Epithelial cell of proximal tubule (primary cell): Measurements from ENCODE around the gene PHF20. TPM values are rescaled to one million over a fixed set of nuclear protein-coding genes. Genes with fewer than 3 reads are reported as not detected.
"Not testable (repeated sequence)": the region's sequence is repeated elsewhere in the genome, so short reads cannot be mapped to it uniquely, and the experiment has no call there.

Source experiments
- DNase-seq: peaks from one replicate; pipeline ENCODE4 v3.0.0-alpha.2; 2011; ENCODE audit warnings: low read depth
- H3K4me3 ChIP-seq: 2 replicates; pipeline ENCODE4 v1.5.1; 2011; ENCODE audit warnings: low read depth, mild to moderate bottlenecking, low read length
- CTCF ChIP-seq: conservative IDR thresholded peaks from 2 replicates; pipeline ENCODE4 v1.5.1; 2012; ENCODE audit warnings: low read depth, mild to moderate bottlenecking, low read length
- total RNA-seq: library from RNA; depleted of rRNA; stranded (reverse); fragments of >200 nt; gene quantifications from 2 replicates; pipeline ENCODE4 v1.2.3, GENCODE V29; 2015

PHF20 gene
- total RNA-seq, 1 donor from 2014 or later, result 19.0 TPM

- TF ChIP-seq CTCF, result peak; percentile 99
- no peak for DNase-seq
- no peak overlapping the region for H3K4me3 ChIP-seq
Measured at GRCh38 chr20:35994994-35995453, 223.2 kb downstream of the PHF20 start.

- H3K4me3 ChIP-seq, DNase-seq: not testable (repeated sequence)
Measured at GRCh38 chr20:35996492-35996891, 224.7 kb downstream of the PHF20 start.

Other genes starting within 250 kb of the PHF20 start
- not detected in 2 replicates for gene C20orf173, start 242.4 kb upstream of the PHF20 start, total RNA-seq
- gene ERGIC3, start 229.9 kb upstream of the PHF20 start, total RNA-seq, result 179 and 203 TPM in 2 replicates
- gene SPAG4, start 156.2 kb upstream of the PHF20 start, total RNA-seq, result 3.5 and 15.9 TPM in 2 replicates
- 22.5 and 177 TPM in 2 replicates for gene CPNE1, start 107.1 kb upstream of the PHF20 start, total RNA-seq
- 46.3 and 47.3 TPM in 2 replicates for gene RBM12, start 107.1 kb upstream of the PHF20 start, total RNA-seq
- gene NFS1, start 72.7 kb upstream of the PHF20 start, total RNA-seq, result 10.3 and 39.9 TPM in 2 replicates
- 523 and 938 TPM in 2 replicates for gene ROMO1, start 72.6 kb upstream of the PHF20 start, total RNA-seq
- gene RBM39, start 29.8 kb upstream of the PHF20 start, total RNA-seq, result 117 and 148 TPM in 2 replicates
- gene SCAND1, start 182.5 kb downstream of the PHF20 start, total RNA-seq, result 117 and 136 TPM in 2 replicates
- 2.1 and 5.6 TPM in 2 replicates for gene CNBD2, start 196.6 kb downstream of the PHF20 start, total RNA-seq